B cell (primary cell): ENCODE data around the gene SLC25A26. TPM values are rescaled to one million over a fixed set of nuclear protein-coding genes. Genes with fewer than 3 reads are reported as not detected.

Experiments used
- ATAC-seq: fragments of 200-7000 bp; cut with Tn5 transposase; one replicate; pipeline ENCODE4 v1.10.0; 2021; ENCODE audit warnings: low read depth, mild to moderate bottlenecking, moderate number of reproducible peaks, moderate library complexity
- CTCF ChIA-PET: fragments of 350-600 bp; sonication (Branson Sonifier 250); formaldehyde crosslinking; loops from one replicate; lab custom pipeline; 2021; ENCODE audit warnings: antibody characterized with exemption, inconsistent platforms; lab: Charles Lee
- POLR2A ChIA-PET: fragments of 350-600 bp; sonication (Branson Sonifier 250); formaldehyde crosslinking; loops from one replicate; lab custom pipeline; 2021; ENCODE audit warnings: antibody characterized with exemption; lab: Charles Lee
- DNase-seq: peaks from one replicate; pipeline ENCODE4 v3.0.0; 2013
- H2AFZ ChIP-seq: 2 replicates; pipeline ENCODE4 v1.6.1; 2012; ENCODE audit warnings: mild to moderate bottlenecking, low read depth, low read length; ENCODE audit not compliant: insufficient read depth, poor library complexity, severe bottlenecking
- H3K27ac ChIP-seq, 2 donors: 1 replicate in 1 of 2; 2 replicates in 1 of 2; pipeline ENCODE4 v1.5.1; 2012 to 2013; ENCODE audit warnings: low read length in 2 of 2, mild to moderate bottlenecking in 2 of 2, moderate library complexity in 1 of 2
- H3K27me3 ChIP-seq, 4 experiments: fragments of 200-600 bp in 1 of 4; sonication (generic) in 1 of 4; replicated peaks in 1 of 4; 1 replicate in 2 of 4; 2 replicates in 2 of 4; pipeline versions ENCODE4 v1.6.1 to v1.7.0; 2013 to 2016; ENCODE audit warnings: low read length in 3 of 4, mild to moderate bottlenecking in 2 of 4, mixed read lengths in 1 of 4, moderate library complexity in 1 of 4; ENCODE audit not compliant: insufficient read depth in 4 of 4, control insufficient read depth in 3 of 4; ENCODE audit errors: control extremely low read depth in 1 of 4
- H3K36me3 ChIP-seq, 2 experiments: replicated peaks in 1 of 2; 1 replicate in 1 of 2; 2 replicates in 1 of 2; pipeline versions ENCODE4 v1.6.1 to v1.7.1; 2013; ENCODE audit warnings: low read length in 1 of 2; ENCODE audit not compliant: insufficient read depth in 2 of 2, control insufficient read depth in 1 of 2; ENCODE audit errors: control extremely low read depth in 1 of 2, extremely low read depth in 1 of 2
- H3K4me1 ChIP-seq, 2 donors: fragments of 200-600 bp in 1 of 2; sonication (generic) in 1 of 2; 1 replicate in 1 of 2; 2 replicates in 1 of 2; pipeline versions ENCODE4 v1.5.1 to v1.6.1; 2013 to 2017; ENCODE audit warnings: low read length in 2 of 2; ENCODE audit not compliant: control insufficient read depth in 2 of 2, insufficient read depth in 2 of 2
- H3K4me2 ChIP-seq: replicated peaks from 2 replicates; pipeline ENCODE3; 2012; ENCODE audit warnings: mild to moderate bottlenecking, low read depth, low read length; ENCODE audit not compliant: poor library complexity, severe bottlenecking
- H3K4me3 ChIP-seq, 5 experiments: fragments of 200-600 bp in 1 of 5; sonication (generic) in 1 of 5; 1 replicate in 3 of 5; 2 replicates in 2 of 5; pipeline versions ENCODE4 v1.5.1 to v1.7.0; 2011 to 2016; ENCODE audit warnings: low read length in 4 of 5, mild to moderate bottlenecking in 4 of 5, low read depth in 2 of 5, control low read depth in 1 of 5, moderate library complexity in 1 of 5; ENCODE audit not compliant: insufficient read depth in 1 of 5; ENCODE audit errors: control extremely low read depth in 1 of 5, extremely low read depth in 1 of 5
- H3K79me2 ChIP-seq: fragments of 200-600 bp; sonication (generic); one replicate; pipeline ENCODE4 v1.6.0; 2016; ENCODE audit warnings: low read length; ENCODE audit not compliant: control insufficient read depth, insufficient read depth
- H3K9ac ChIP-seq: fragments of 200-600 bp; sonication (generic); 2 replicates; pipeline ENCODE4 v1.6.1; 2017; ENCODE audit warnings: mild to moderate bottlenecking, low read length, moderate library complexity
- H3K9me3 ChIP-seq, 3 donors: one replicate each; pipeline versions ENCODE4 v1.6.1 to v1.7.1; 2013; ENCODE audit warnings: low read length in 2 of 3; ENCODE audit not compliant: control insufficient read depth in 2 of 3, insufficient read depth in 1 of 3; ENCODE audit errors: control extremely low read depth in 1 of 3
- H4K20me1 ChIP-seq: 2 replicates; pipeline ENCODE4 v1.6.0; 2012; ENCODE audit warnings: mild to moderate bottlenecking, low read length; ENCODE audit not compliant: insufficient read depth, control insufficient read depth, poor library complexity, severe bottlenecking
- H3K27ac Mint-ChIP-seq: one replicate; pipeline ENCODE4 v1.8.0; 2021; ENCODE audit warnings: mixed read lengths
- H3K27me3 Mint-ChIP-seq: one replicate; pipeline ENCODE4 v1.8.0; 2021; ENCODE audit warnings: mixed read lengths
- H3K4me1 Mint-ChIP-seq: one replicate; pipeline ENCODE4 v1.8.0; 2021; ENCODE audit warnings: mixed read lengths
- H3K4me3 Mint-ChIP-seq: one replicate; pipeline ENCODE4 v1.8.0; 2021; ENCODE audit warnings: mixed read lengths
- H3K9me3 Mint-ChIP-seq: one replicate; pipeline ENCODE4 v1.8.0; 2022; ENCODE audit warnings: mixed read lengths; ENCODE audit not compliant: insufficient read depth
- EZH2 ChIP-seq: IDR thresholded peaks from 2 replicates; pipeline ENCODE4 v1.6.1; 2012; ENCODE audit warnings: borderline replicate concordance, low read depth, mild to moderate bottlenecking, moderate library complexity, low read length; ENCODE audit not compliant: insufficient read depth, poor library complexity, severe bottlenecking
- WGBS: methylation state at CpG from one replicate; pipeline ENCODE4 v1.1.5; 2013; ENCODE audit warnings: missing lambda C conversion rate; ENCODE audit not compliant: insufficient coverage; 5-methylcytosine and 5-hydroxymethylcytosine counted together
- intact Hi-C: fragments of 100-400 bp; cut with micrococcal nuclease; formaldehyde crosslinking; loops from one replicate; pipeline ENCODE4 v1.10.0; 2022
- polyA plus RNA-seq: library from polyadenylated mRNA; depleted of rRNA; stranded (reverse); fragments of >200 nt; gene quantifications from 2 replicates; pipeline ENCODE4 v1.2.3, GENCODE V29; 2012
- total RNA-seq, 2 donors: library from RNA; stranded (reverse); fragments of 120-200 nt in 1 of 2; gene quantifications; 1 replicate in 1 of 2; 2 replicates in 1 of 2; pipeline versions ENCODE4 v1.2.3 to v1.2.4, GENCODE V29; 2013 to 2022
- TF ChIP-seq, protein P1 (sequence below): fragments of 200-600 bp; IDR thresholded peaks from one replicate; pipeline ENCODE4 v1.8.0; 2022; ENCODE audit warnings: antibody characterized with exemption, mild to moderate bottlenecking

SLC25A26 gene
- total and polyA plus RNA-seq, 2 donors (not counting 1 experiment from before 2014, with no cell fraction given): 22.3 to 23.8 TPM

GRCh38 chr3:66362541-66362941, 141.7 kb downstream of the SLC25A26 start:
- Mint-ChIP-seq H3K9me3 (no peaks in the 10 kb centered on the region), H3K27me3 (no peaks in the 10 kb centered on the region), H3K4me3 (no peak overlapping the region), H3K27ac (no peak overlapping the region), H3K4me1 (no peaks in the 10 kb centered on the region)
- Histone ChIP-seq H3K27me3 (no peaks in the 10 kb centered on the region), H3K4me3 (no peak overlapping the region), H3K27ac (no peak overlapping the region), H3K79me2 (no peaks in the 10 kb centered on the region), H2AFZ (no peak overlapping the region), H3K9me3 (no peaks in the 10 kb centered on the region), H4K20me1 (no peaks in the 10 kb centered on the region), H3K4me1 (no peaks in the 10 kb centered on the region), H3K4me2 (no peak overlapping the region), H3K9ac (no peak overlapping the region), H3K36me3 (peaks cover 0 to 2% of the 10 kb centered on the region in 2 experiments)
- no peak for TF ChIP-seq EZH2
- TF ChIP-seq, protein P1, sequence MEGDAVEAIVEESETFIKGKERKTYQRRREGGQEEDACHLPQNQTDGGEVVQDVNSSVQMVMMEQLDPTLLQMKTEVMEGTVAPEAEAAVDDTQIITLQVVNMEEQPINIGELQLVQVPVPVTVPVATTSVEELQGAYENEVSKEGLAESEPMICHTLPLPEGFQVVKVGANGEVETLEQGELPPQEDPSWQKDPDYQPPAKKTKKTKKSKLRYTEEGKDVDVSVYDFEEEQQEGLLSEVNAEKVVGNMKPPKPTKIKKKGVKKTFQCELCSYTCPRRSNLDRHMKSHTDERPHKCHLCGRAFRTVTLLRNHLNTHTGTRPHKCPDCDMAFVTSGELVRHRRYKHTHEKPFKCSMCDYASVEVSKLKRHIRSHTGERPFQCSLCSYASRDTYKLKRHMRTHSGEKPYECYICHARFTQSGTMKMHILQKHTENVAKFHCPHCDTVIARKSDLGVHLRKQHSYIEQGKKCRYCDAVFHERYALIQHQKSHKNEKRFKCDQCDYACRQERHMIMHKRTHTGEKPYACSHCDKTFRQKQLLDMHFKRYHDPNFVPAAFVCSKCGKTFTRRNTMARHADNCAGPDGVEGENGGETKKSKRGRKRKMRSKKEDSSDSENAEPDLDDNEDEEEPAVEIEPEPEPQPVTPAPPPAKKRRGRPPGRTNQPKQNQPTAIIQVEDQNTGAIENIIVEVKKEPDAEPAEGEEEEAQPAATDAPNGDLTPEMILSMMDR: no peak
- no CpG with 5 or more reads among the region's 3 CpGs for WGBS
- ChIA-PET POLR2A (no interaction called here), CTCF (interaction anchor here (0.7 to 1.2 kb wide), 2 partner anchors 16 to 109 kb away, joined by 3 to 4 read pairs; no protein-coding TSS in a partner anchor)
- intact Hi-C loops: no loop called here
- ATAC-seq (no peak), DNase-seq (no peak)

- DNase-seq: no peak
- intact Hi-C loops: no loop called here
Measured at GRCh38 chr3:66363148-66363547, 142.3 kb downstream of the SLC25A26 start.

More at GRCh38 chr3:66363148-66363547, 142.3 kb downstream of the SLC25A26 start:
- Histone ChIP-seq H2AFZ (no peak overlapping the region), H3K27me3 (no peaks in the 10 kb centered on the region), H3K4me2 (no peak overlapping the region), H3K4me3 (no peak overlapping the region), H3K4me1 (no peaks in the 10 kb centered on the region), H4K20me1 (no peaks in the 10 kb centered on the region), H3K9ac (no peak overlapping the region), H3K36me3 (peaks cover 0 to 2% of the 10 kb centered on the region in 2 experiments), H3K79me2 (no peaks in the 10 kb centered on the region), H3K9me3 (no peaks in the 10 kb centered on the region), H3K27ac (no peak overlapping the region)
- no peaks in the 10 kb centered on the region for H3K4me1 Mint-ChIP-seq
- no peaks in the 10 kb centered on the region for H3K27me3 Mint-ChIP-seq
- no peak for TF ChIP-seq EZH2
- TF ChIP-seq, protein P1: no peak
- POLR2A ChIA-PET: no interaction called here
- no peaks in the 10 kb centered on the region for H3K9me3 Mint-ChIP-seq
- 100% methylated on average over 3 of the region's 6 CpGs for WGBS
- H3K4me3 Mint-ChIP-seq: no peak overlapping the region
- ATAC-seq: no peak
- H3K27ac Mint-ChIP-seq: no peak overlapping the region
- CTCF ChIA-PET: interaction anchor here (1.2 kb wide), 1 partner anchor 15 kb away, joined by 3 read pairs; no protein-coding TSS in a partner anchor
